Natural killer cell treated with Interleukin-12 subunit alpha and Interleukin-12 subunit beta and Interleukin-15 and Interleukin-18, amount 100 ng/mL, for 72 hours (primary cell): ENCODE measurements around the gene C1orf74. TPM values are rescaled to one million over a fixed set of nuclear protein-coding genes. Genes with fewer than 3 reads are reported as not detected.
A peak's percentile ranks its signal among the peaks of the same experiment; 100 is the strongest.

Source experiments
- ATAC-seq, 2 donors: fragments of 150-1000 bp; cut with Tn5 transposase in 1 of 2; sonication (Bioruptor Pico), chemical (Tn5 transposase) in 1 of 2; 2 replicates each; pipeline ENCODE4 v1.10.0; 2021
- DNase-seq: peaks from one replicate; pipeline ENCODE4 v3.0.0; 2022; ENCODE audit warnings: low spot score
- H3K27ac Mint-ChIP-seq, 2 donors: 1 replicate in 1 of 2; 2 replicates in 1 of 2; pipeline ENCODE4 v1.8.0; 2022; ENCODE audit warnings: mixed read lengths in 2 of 2, mild to moderate bottlenecking in 1 of 2, moderate library complexity in 1 of 2
- H3K27me3 Mint-ChIP-seq, 2 donors: 1 replicate in 1 of 2; 2 replicates in 1 of 2; pipeline ENCODE4 v1.8.0; 2022; ENCODE audit warnings: mixed read lengths in 2 of 2
- H3K36me3 Mint-ChIP-seq: one replicate; pipeline ENCODE4 v1.8.0; 2022; ENCODE audit warnings: mixed read lengths
- H3K4me1 Mint-ChIP-seq, 2 donors: 1 replicate in 1 of 2; 2 replicates in 1 of 2; pipeline ENCODE4 v1.8.0; 2022; ENCODE audit warnings: low read depth in 2 of 2, mixed read lengths in 2 of 2, mild to moderate bottlenecking in 1 of 2
- H3K4me3 Mint-ChIP-seq: one replicate; pipeline ENCODE4 v1.8.0; 2022; ENCODE audit warnings: mixed read lengths
- H3K9me3 Mint-ChIP-seq: 2 replicates; pipeline ENCODE4 v1.8.0; 2022; ENCODE audit warnings: mixed read lengths
- total RNA-seq, 2 donors: library from RNA; stranded (reverse); gene quantifications; one replicate each; pipeline ENCODE4 v1.2.3, GENCODE V29; 2022

Gene C1orf74
- 1 to 10 TPM; 2.5 to 3.0 TPM for total RNA-seq

- peak within 1 kb of the TSS; percentile 94 to 99 for H3K27ac Mint-ChIP-seq
- H3K36me3 Mint-ChIP-seq: peaks cover 14% of the 10 kb centered on the region
- peaks cover 29 to 41% of the 10 kb centered on the region in 2 donors for H3K4me1 Mint-ChIP-seq
- DNase-seq (peak; percentile 100), ATAC-seq (peak; percentile 99)
- peak within 1 kb of the TSS; percentile 88 for H3K4me3 Mint-ChIP-seq
- H3K27me3 Mint-ChIP-seq: no peaks in the 10 kb centered on the region
- no peaks in the 10 kb centered on the region for H3K9me3 Mint-ChIP-seq
These were observed at the start of gene C1orf74 for GRCh38 chr1:209784265-209785169. Gene C1orf74, minus strand, starts transcription at chr1:209784559. Its CDS starts 925 bp downstream, at chr1:209783634.

- H3K4me1 Mint-ChIP-seq: peaks cover 17 to 31% of the 10 kb centered on the region in 2 donors
- H3K27ac Mint-ChIP-seq: no peak overlapping the region
- H3K36me3 Mint-ChIP-seq: peaks cover 31% of the 10 kb centered on the region
These were observed 47.3 kb upstream of the C1orf74 start for GRCh38 chr1:209831615-209832014.

GRCh38 chr1:209830722-209831121 lies 46.4 kb upstream of the C1orf74 start:
- Mint-ChIP-seq H3K27me3 (no peaks in the 10 kb centered on the region), H3K27ac (no peak overlapping the region), H3K4me3 (no peak overlapping the region), H3K9me3 (no peaks in the 10 kb centered on the region), H3K36me3 (peaks cover 29% of the 10 kb centered on the region), H3K4me1 (peaks cover 17 to 31% of the 10 kb centered on the region in 2 donors)
- DNase-seq (no peak), ATAC-seq (no peak)

More at GRCh38 chr1:209831615-209832014, 47.3 kb upstream of the C1orf74 start:
- Mint-ChIP-seq H3K4me3 (no peak overlapping the region), H3K27me3 (no peaks in the 10 kb centered on the region), H3K9me3 (no peaks in the 10 kb centered on the region)
- ATAC-seq: no peak
- no peak for DNase-seq

- ATAC-seq: no peak
- Mint-ChIP-seq H3K4me3 (peak overlapping the region; percentile 92), H3K36me3 (peaks cover 23% of the 10 kb centered on the region), H3K9me3 (no peaks in the 10 kb centered on the region), H3K27me3 (no peaks in the 10 kb centered on the region), H3K27ac (peak overlapping the region; percentile 48 to 90), H3K4me1 (peaks cover 17 to 31% of the 10 kb centered on the region in 2 donors)
- DNase-seq: no peak
These were observed 45.4 kb upstream of the C1orf74 start for GRCh38 chr1:209829716-209830115.

GRCh38 chr1:209827384-209828262 lies 43.3 kb upstream of the C1orf74 start, which contains the start of gene UTP25:
Gene UTP25, plus strand, starts transcription at chr1:209827972. Its CDS starts 92 bp downstream, at chr1:209828064.
- ATAC-seq (peak; percentile 95 to 96), DNase-seq (peak; percentile 96)
- H3K9me3 Mint-ChIP-seq: no peaks in the 10 kb centered on the region
- peak within 1 kb of the TSS; percentile 90 to 97 for H3K27ac Mint-ChIP-seq
- H3K4me1 Mint-ChIP-seq: peaks cover 18 to 29% of the 10 kb centered on the region in 2 donors
- H3K27me3 Mint-ChIP-seq: peaks cover 5 to 6% of the 10 kb centered on the region in 2 donors
- peaks cover 7% of the 10 kb centered on the region for H3K36me3 Mint-ChIP-seq
- peak within 1 kb of the TSS; percentile 92 for H3K4me3 Mint-ChIP-seq

- H3K9me3 Mint-ChIP-seq: no peaks in the 10 kb centered on the region
- peaks cover 4% of the 10 kb centered on the region for H3K36me3 Mint-ChIP-seq
- H3K27ac Mint-ChIP-seq: peak overlapping the region in 1 of 2 donors; percentile 30
- H3K27me3 Mint-ChIP-seq: peaks cover 12 to 15% of the 10 kb centered on the region in 2 donors
- peaks cover 18 to 29% of the 10 kb centered on the region in 2 donors for H3K4me1 Mint-ChIP-seq
- no peak for DNase-seq
- no peak overlapping the region for H3K4me3 Mint-ChIP-seq
- no peak for ATAC-seq
These were observed 41.5 kb upstream of the C1orf74 start for GRCh38 chr1:209825591-209826434.

- H3K27me3 Mint-ChIP-seq: peaks cover 21 to 26% of the 10 kb centered on the region in 2 donors
- DNase-seq (no peak), ATAC-seq (no peak)
- no peaks in the 10 kb centered on the region for H3K36me3 Mint-ChIP-seq
- H3K4me1 Mint-ChIP-seq: peaks cover 15 to 16% of the 10 kb centered on the region in 2 donors
- no peak overlapping the region for H3K27ac Mint-ChIP-seq
- H3K9me3 Mint-ChIP-seq: no peaks in the 10 kb centered on the region
- no peak overlapping the region for H3K4me3 Mint-ChIP-seq
These were observed 39.0 kb upstream of the C1orf74 start for GRCh38 chr1:209823143-209824041.

- no peak overlapping the region for H3K27ac Mint-ChIP-seq
- no peaks in the 10 kb centered on the region for H3K36me3 Mint-ChIP-seq
- no peak overlapping the region for H3K4me3 Mint-ChIP-seq
- H3K9me3 Mint-ChIP-seq: no peaks in the 10 kb centered on the region
- ATAC-seq (no peak), DNase-seq (no peak)
- H3K27me3 Mint-ChIP-seq: peaks cover 22 to 27% of the 10 kb centered on the region in 2 donors
- peaks cover 15% of the 10 kb centered on the region in 2 donors for H3K4me1 Mint-ChIP-seq
These were observed 38.3 kb upstream of the C1orf74 start for GRCh38 chr1:209822706-209823105.

- H3K27me3 Mint-ChIP-seq: peaks cover 24 to 27% of the 10 kb centered on the region in 2 donors
- H3K9me3 Mint-ChIP-seq: no peaks in the 10 kb centered on the region
- H3K4me1 Mint-ChIP-seq: peaks cover 4 to 5% of the 10 kb centered on the region in 2 donors
- H3K27ac Mint-ChIP-seq: no peak overlapping the region
- DNase-seq: no peak
- ATAC-seq: no peak
- H3K4me3 Mint-ChIP-seq: no peak overlapping the region
- no peaks in the 10 kb centered on the region for H3K36me3 Mint-ChIP-seq
These were observed 36.6 kb upstream of the C1orf74 start for GRCh38 chr1:209820986-209821385.

- ATAC-seq: no peak
- Mint-ChIP-seq H3K27ac (no peak overlapping the region), H3K27me3 (peaks cover 24 to 27% of the 10 kb centered on the region in 2 donors), H3K4me3 (no peak overlapping the region), H3K4me1 (peaks cover 4 to 5% of the 10 kb centered on the region in 2 donors), H3K36me3 (no peaks in the 10 kb centered on the region), H3K9me3 (no peaks in the 10 kb centered on the region)
- DNase-seq: no peak
These were observed 34.7 kb upstream of the C1orf74 start for GRCh38 chr1:209819058-209819457.

- Mint-ChIP-seq H3K27me3 (peaks cover 20 to 22% of the 10 kb centered on the region in 2 donors), H3K4me1 (peaks cover 0 to under 1% of the 10 kb centered on the region in 2 donors), H3K36me3 (no peaks in the 10 kb centered on the region), H3K9me3 (no peaks in the 10 kb centered on the region), H3K4me3 (no peak overlapping the region), H3K27ac (no peak overlapping the region)
- DNase-seq: no peak
- ATAC-seq: no peak
These were observed 33.3 kb upstream of the C1orf74 start for GRCh38 chr1:209817691-209818090.

- DNase-seq (no peak), ATAC-seq (no peak)
- no peaks in the 10 kb centered on the region for H3K4me1 Mint-ChIP-seq
- H3K27me3 Mint-ChIP-seq: peaks cover 18 to 20% of the 10 kb centered on the region in 2 donors
- no peaks in the 10 kb centered on the region for H3K9me3 Mint-ChIP-seq
- H3K36me3 Mint-ChIP-seq: no peaks in the 10 kb centered on the region
- no peak overlapping the region for H3K27ac Mint-ChIP-seq
- no peak overlapping the region for H3K4me3 Mint-ChIP-seq
These were observed 32.6 kb upstream of the C1orf74 start for GRCh38 chr1:209816923-209817322.
